Endodermal cell (in vitro differentiated cells): Measurements from ENCODE around the gene OLFML2A. TPM values are rescaled to one million over a fixed set of nuclear protein-coding genes. Genes with fewer than 3 reads are reported as not detected.

Experiments
- DNase-seq: peaks from one replicate; pipeline ENCODE4 v3.0.0-alpha.2; 2017
- H3K27ac ChIP-seq: 2 replicates; pipeline ENCODE4 v1.5.1; 2013; ENCODE audit warnings: mild to moderate bottlenecking, low read depth, low read length, moderate library complexity
- H3K27me3 ChIP-seq: 2 replicates; pipeline ENCODE4 v1.6.1; 2013; ENCODE audit warnings: mild to moderate bottlenecking, low read length, moderate library complexity; ENCODE audit not compliant: insufficient read depth, control insufficient read depth, poor library complexity, severe bottlenecking
- H3K36me3 ChIP-seq: 2 replicates; pipeline ENCODE4 v1.7.0; 2013; ENCODE audit warnings: mild to moderate bottlenecking, low read length, moderate library complexity; ENCODE audit not compliant: control insufficient read depth, insufficient read depth
- H3K4me1 ChIP-seq: one replicate; pipeline ENCODE4 v1.7.0; 2013; ENCODE audit warnings: low read length; ENCODE audit not compliant: control insufficient read depth, insufficient read depth
- H3K4me3 ChIP-seq: 2 replicates; pipeline ENCODE4 v1.5.1; 2013; ENCODE audit warnings: mild to moderate bottlenecking, low read length, moderate library complexity
- H3K9ac ChIP-seq: 2 replicates; pipeline ENCODE4 v1.6.1; 2013; ENCODE audit warnings: mild to moderate bottlenecking, low read length, moderate library complexity; ENCODE audit not compliant: poor library complexity, severe bottlenecking; ENCODE audit errors: extremely low read depth
- H3K9me3 ChIP-seq: 2 replicates; pipeline ENCODE4 v1.6.1; 2013; ENCODE audit warnings: mild to moderate bottlenecking, low read length, moderate library complexity; ENCODE audit not compliant: control insufficient read depth
- H3K27ac Mint-ChIP-seq: 2 replicates; pipeline ENCODE4 v1.8.0; 2020; ENCODE audit warnings: mixed read lengths
- H3K27me3 Mint-ChIP-seq: 2 replicates; pipeline ENCODE4 v1.8.0; 2021; ENCODE audit warnings: mild to moderate bottlenecking, mixed read lengths; ENCODE audit not compliant: insufficient read depth
- H3K36me3 Mint-ChIP-seq: 2 replicates; pipeline ENCODE4 v1.8.0; 2020; ENCODE audit warnings: low read depth, mixed read lengths
- H3K4me1 Mint-ChIP-seq: 2 replicates; pipeline ENCODE4 v1.8.0; 2020; ENCODE audit warnings: mixed read lengths
- H3K4me3 Mint-ChIP-seq: 2 replicates; pipeline ENCODE4 v1.8.0; 2020; ENCODE audit warnings: mild to moderate bottlenecking, moderate library complexity, mixed read lengths
- H3K9me3 Mint-ChIP-seq: 2 replicates; pipeline ENCODE4 v1.8.0; 2020; ENCODE audit warnings: mild to moderate bottlenecking, mixed read lengths
- CTCF ChIP-seq: fragments of 200-600 bp; sonication (generic); conservative IDR thresholded peaks from 2 replicates; pipeline ENCODE4 v1.5.0; 2021; ENCODE audit warnings: antibody characterized with exemption, mild to moderate bottlenecking
- WGBS, 2 experiments: methylation state at CpG; one replicate each; pipeline versions ENCODE4 v1.1.5 to v1.1.7; 2013; ENCODE audit warnings: missing lambda C conversion rate in 2 of 2, mixed read lengths in 1 of 2; ENCODE audit not compliant: insufficient coverage in 1 of 2, insufficient read length in 1 of 2; 5-methylcytosine and 5-hydroxymethylcytosine counted together
- total RNA-seq, 2 donors: library from RNA; stranded (reverse); fragmentation: NEBNext Ultra II Directional in 1 of 2; extraction: Animal tissue kit (Norgen Biotek cat#: 25700) in 1 of 2; gene quantifications; 2 replicates in 1 of 2; 3 replicates in 1 of 2; pipeline ENCODE4 v1.2.1, GENCODE V29; 2021

The OLFML2A gene
- total RNA-seq, 2 donors from 2014 or later, result 28.1 to 31.2 TPM

- Histone ChIP-seq H3K27ac (no peak overlapping the region), H3K27me3 (no peaks in the 10 kb centered on the region), H3K4me3 (no peak overlapping the region), H3K36me3 (no peaks in the 10 kb centered on the region), H3K9me3 (no peaks in the 10 kb centered on the region), H3K4me1 (no peaks in the 10 kb centered on the region), H3K9ac (no peak overlapping the region)
- no peaks in the 10 kb centered on the region for H3K9me3 Mint-ChIP-seq
- H3K27ac Mint-ChIP-seq, result no peak overlapping the region
- no peak overlapping the region for H3K4me3 Mint-ChIP-seq
- peak; percentile 52 for TF ChIP-seq CTCF
- no peak for DNase-seq
- no peaks in the 10 kb centered on the region for H3K27me3 Mint-ChIP-seq
- peaks cover 6% of the 10 kb centered on the region for H3K36me3 Mint-ChIP-seq
- 94% methylated on average over 8 to 11 of the region's 11 CpGs for WGBS, 2 experiments
- peaks cover 9% of the 10 kb centered on the region for H3K4me1 Mint-ChIP-seq
Measured at GRCh38 chr9:124794902-124795491, 18.1 kb downstream of the OLFML2A start.

- no peaks in the 10 kb centered on the region for H3K4me1 ChIP-seq
- H3K27ac ChIP-seq, result no peak overlapping the region
- no peaks in the 10 kb centered on the region for H3K27me3 ChIP-seq
- no peak for DNase-seq
- H3K9me3 ChIP-seq, result no peaks in the 10 kb centered on the region
- Mint-ChIP-seq H3K4me1 (peaks cover 9% of the 10 kb centered on the region), H3K4me3 (no peak overlapping the region), H3K36me3 (peaks cover 6% of the 10 kb centered on the region), H3K27ac (no peak overlapping the region), H3K9me3 (no peaks in the 10 kb centered on the region), H3K27me3 (no peaks in the 10 kb centered on the region)
- 70 to 77% methylated on average over 4 to 9 of the region's 9 CpGs for WGBS, 2 experiments
- TF ChIP-seq CTCF, result no peak
- H3K36me3 ChIP-seq, result no peaks in the 10 kb centered on the region
- no peak overlapping the region for H3K4me3 ChIP-seq
- no peak overlapping the region for H3K9ac ChIP-seq
Measured at GRCh38 chr9:124795881-124796431, 19.0 kb downstream of the OLFML2A start.

- peaks cover 7% of the 10 kb centered on the region for H3K4me1 Mint-ChIP-seq
- H3K4me3 Mint-ChIP-seq, result no peak overlapping the region
- no peak for TF ChIP-seq CTCF
- no peak overlapping the region for H3K27ac ChIP-seq
- no peak overlapping the region for H3K27ac Mint-ChIP-seq
- no peak overlapping the region for H3K4me3 ChIP-seq
- H3K36me3 Mint-ChIP-seq, result peaks cover 2% of the 10 kb centered on the region
- 93 to 100% methylated on average over 8 to 10 of the region's 10 CpGs for WGBS, 2 experiments
- no peaks in the 10 kb centered on the region for H3K9me3 Mint-ChIP-seq
- H3K27me3 ChIP-seq, result no peaks in the 10 kb centered on the region
- H3K27me3 Mint-ChIP-seq, result no peaks in the 10 kb centered on the region
- H3K36me3 ChIP-seq, result no peaks in the 10 kb centered on the region
- no peak for DNase-seq
- no peaks in the 10 kb centered on the region for H3K9me3 ChIP-seq
- H3K4me1 ChIP-seq, result no peaks in the 10 kb centered on the region
- H3K9ac ChIP-seq, result no peak overlapping the region
Measured at GRCh38 chr9:124797343-124798103, 20.6 kb downstream of the OLFML2A start.
